Psoas muscle (tissue), 8 donors: Measurements from ENCODE around the gene PRSS38. TPM values are rescaled to one million over a fixed set of nuclear protein-coding genes. Genes with fewer than 3 reads are reported as not detected.

ENCODE experiments used
- ATAC-seq, 4 donors: fragments of 200-7000 bp; cut with Tn5 transposase; one replicate each; pipeline ENCODE4 v1.9.1; 2020; ENCODE audit warnings: moderate library complexity in 3 of 4, mild to moderate bottlenecking in 2 of 4
- DNase-seq, 2 donors: peaks; one replicate each; pipeline ENCODE4 v3.0.0-alpha.2; 2020
- H3K27ac ChIP-seq: fragments of 200-600 bp; one replicate; pipeline ENCODE4 v1.8.0; 2022
- H3K27me3 ChIP-seq, 3 donors: fragments of 200-600 bp in 1 of 3; one replicate each; pipeline versions ENCODE4 v1.6.1 to v1.8.0; 2013 to 2022; ENCODE audit warnings: low read length in 2 of 3, mild to moderate bottlenecking in 2 of 3, moderate library complexity in 1 of 3; ENCODE audit not compliant: insufficient read depth in 3 of 3
- H3K36me3 ChIP-seq, 2 donors: fragments of 200-600 bp in 1 of 2; one replicate each; pipeline versions ENCODE4 v1.6.1 to v1.8.0; 2013 to 2022; ENCODE audit warnings: low read depth in 1 of 2, mild to moderate bottlenecking in 1 of 2, moderate library complexity in 1 of 2; ENCODE audit not compliant: insufficient read depth in 1 of 2
- H3K4me1 ChIP-seq: fragments of 200-600 bp; one replicate; pipeline ENCODE4 v1.8.0; 2022
- H3K4me3 ChIP-seq: fragments of 200-600 bp; one replicate; pipeline ENCODE4 v1.8.0; 2022; ENCODE audit warnings: mild to moderate bottlenecking
- H3K9me3 ChIP-seq: fragments of 200-600 bp; one replicate; pipeline ENCODE4 v1.8.0; 2022
- WGBS, 3 donors: extraction: QIAGEN DNeasy Blood & Tissue Kit; methylation state at CpG; one replicate each; pipeline versions ENCODE4 v1.1.6 to v1.1.7; 2013; 5-methylcytosine and 5-hydroxymethylcytosine counted together
- intact Hi-C, 2 donors: fragments of 100-400 bp; cut with DNase I; formaldehyde crosslinking; loops; one replicate each; pipeline versions ENCODE4 v1.11.0 to v1.14.2; 2022
- polyA plus RNA-seq, 3 donors: library from polyadenylated mRNA; stranded (reverse); fragments of 200-250 nt; gene quantifications; one replicate each; pipeline ENCODE4 v1.2.3, GENCODE V29; 2013
- total RNA-seq, 4 donors: library from RNA; stranded (reverse); fragmentation: NEBNext Ultra II Directional in 2 of 4; extraction: Animal tissue kit (Norgen Biotek cat#: 25700) in 2 of 4; gene quantifications; one replicate each; pipeline versions ENCODE4 v1.2.1 to v1.2.4, GENCODE V29; 2021 to 2023
- TF ChIP-seq, protein P1 (sequence below): fragments of 200-600 bp; IDR thresholded peaks from one replicate; pipeline ENCODE4 v1.8.0; 2022; ENCODE audit warnings: antibody characterized with exemption
- donor health status: healthy with polysubstance abuse.
- donor health status: DM: no; HTN: no; CAD: no; lungs with moderate emphysema.
- donor health status: Bipolar disorder and iron deficiency.
- donor health status: healthy.
- donor health status: DM: yes; HTN: yes; CAD: no.
- donor health status: DM: no; HTN: no; CAD: no.
- donor health status: DM: no; HTN: no; CAD: no.
- donor health status: DM: yes; HTN: yes; CAD: no.

The PRSS38 gene
- total and polyA plus RNA-seq, 7 donors: not detected

DNA sequence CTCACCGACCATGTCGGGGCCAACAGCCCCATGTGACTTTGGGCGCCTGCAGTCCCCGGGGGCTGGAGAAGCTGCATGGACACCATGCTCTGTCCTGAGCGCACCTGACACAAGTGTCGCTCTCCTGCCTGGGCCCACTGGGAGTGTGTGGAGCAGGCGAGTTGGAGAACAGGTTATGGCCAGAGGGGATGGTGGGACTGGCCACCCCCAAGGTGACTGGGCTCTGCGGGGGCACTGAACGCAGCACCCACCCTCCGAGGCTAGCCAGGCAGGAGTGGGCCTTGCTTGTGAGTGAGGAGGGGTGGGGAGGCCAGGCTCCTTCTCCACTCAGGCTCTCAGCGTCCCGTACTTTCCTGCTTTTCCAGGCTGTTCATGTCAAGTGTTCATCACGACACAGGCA, 44.7 kb upstream of the PRSS38 start:
- H3K36me3 ChIP-seq: peaks cover 10 to 49% of the 10 kb centered on the region in 2 donors
- no peak overlapping the region for H3K27ac ChIP-seq
- 96 to 98% (median 97%) methylated on average over 13 of the region's 13 CpGs for WGBS, 3 donors
- ATAC-seq (no peak), DNase-seq (no peak)
- TF ChIP-seq, protein P1, sequence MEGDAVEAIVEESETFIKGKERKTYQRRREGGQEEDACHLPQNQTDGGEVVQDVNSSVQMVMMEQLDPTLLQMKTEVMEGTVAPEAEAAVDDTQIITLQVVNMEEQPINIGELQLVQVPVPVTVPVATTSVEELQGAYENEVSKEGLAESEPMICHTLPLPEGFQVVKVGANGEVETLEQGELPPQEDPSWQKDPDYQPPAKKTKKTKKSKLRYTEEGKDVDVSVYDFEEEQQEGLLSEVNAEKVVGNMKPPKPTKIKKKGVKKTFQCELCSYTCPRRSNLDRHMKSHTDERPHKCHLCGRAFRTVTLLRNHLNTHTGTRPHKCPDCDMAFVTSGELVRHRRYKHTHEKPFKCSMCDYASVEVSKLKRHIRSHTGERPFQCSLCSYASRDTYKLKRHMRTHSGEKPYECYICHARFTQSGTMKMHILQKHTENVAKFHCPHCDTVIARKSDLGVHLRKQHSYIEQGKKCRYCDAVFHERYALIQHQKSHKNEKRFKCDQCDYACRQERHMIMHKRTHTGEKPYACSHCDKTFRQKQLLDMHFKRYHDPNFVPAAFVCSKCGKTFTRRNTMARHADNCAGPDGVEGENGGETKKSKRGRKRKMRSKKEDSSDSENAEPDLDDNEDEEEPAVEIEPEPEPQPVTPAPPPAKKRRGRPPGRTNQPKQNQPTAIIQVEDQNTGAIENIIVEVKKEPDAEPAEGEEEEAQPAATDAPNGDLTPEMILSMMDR: no peak
- no peaks in the 10 kb centered on the region for H3K4me1 ChIP-seq
- no peaks in the 10 kb centered on the region for H3K9me3 ChIP-seq
- intact Hi-C loops: no loop called here
- no peak overlapping the region for H3K4me3 ChIP-seq
- no peaks in the 10 kb centered on the region for H3K27me3 ChIP-seq

DNA sequence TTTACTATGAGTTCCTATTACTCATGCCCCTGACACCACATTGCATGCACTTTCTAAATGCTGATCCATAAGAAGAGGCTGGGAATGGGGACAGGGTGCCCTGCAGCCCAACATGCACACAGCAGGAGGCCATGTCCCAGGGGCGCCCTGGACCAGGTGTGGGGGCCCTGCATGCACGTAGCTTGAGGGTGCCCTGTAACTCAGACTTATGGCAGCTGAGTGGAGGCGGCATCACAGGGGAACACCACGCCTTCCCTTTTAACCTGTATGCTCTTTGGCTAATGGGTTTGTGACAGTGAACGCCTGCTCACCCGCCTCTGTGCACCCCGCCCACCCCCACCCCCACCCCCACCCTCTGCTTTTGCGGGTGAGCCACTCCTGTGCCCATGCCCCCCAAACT, 44.1 kb upstream of the PRSS38 start:
- ATAC-seq (no peak), DNase-seq (no peak)
- TF ChIP-seq, protein P1: no peak
- intact Hi-C loops: no loop called here
- Histone ChIP-seq H3K4me1 (no peaks in the 10 kb centered on the region), H3K9me3 (no peaks in the 10 kb centered on the region), H3K27ac (no peak overlapping the region), H3K36me3 (peaks cover 10 to 54% of the 10 kb centered on the region in 2 donors), H3K27me3 (no peaks in the 10 kb centered on the region), H3K4me3 (no peak overlapping the region)
- 88 to 95% (median 95%) methylated on average over 7 to 8 of the region's 8 CpGs for WGBS, 3 donors

DNA sequence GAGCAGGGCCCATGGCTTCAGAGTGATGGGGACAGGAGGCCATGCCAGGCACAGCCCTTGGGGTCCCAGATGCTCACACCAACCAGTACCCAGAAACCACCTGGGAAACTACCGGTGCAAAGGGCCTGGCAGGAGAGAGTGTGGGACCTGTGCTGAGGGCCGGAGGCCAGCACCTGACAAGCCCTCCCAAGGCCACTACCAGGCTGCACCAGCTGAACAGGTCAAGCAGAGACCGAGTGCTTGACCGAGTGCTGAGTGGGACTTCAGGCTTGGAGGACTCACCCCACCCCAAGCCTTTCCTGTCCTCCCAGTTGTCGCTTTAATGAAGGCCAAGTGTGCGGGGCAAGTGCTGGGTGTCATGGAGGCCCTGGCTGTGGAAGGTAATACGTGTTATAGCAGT, 43.7 kb upstream of the PRSS38 start:
- Histone ChIP-seq H3K4me3 (no peak overlapping the region), H3K36me3 (peaks cover 10 to 56% of the 10 kb centered on the region in 2 donors), H3K4me1 (no peaks in the 10 kb centered on the region), H3K9me3 (no peaks in the 10 kb centered on the region), H3K27me3 (no peaks in the 10 kb centered on the region), H3K27ac (no peak overlapping the region)
- no peak for ATAC-seq
- intact Hi-C loops: no loop called here
- peak in 1 of 2 donors; percentile 30 for DNase-seq
- WGBS, 3 donors: 96 to 98% (median 97%) methylated on average over 7 of the region's 7 CpGs
- TF ChIP-seq, protein P1: no peak

DNA sequence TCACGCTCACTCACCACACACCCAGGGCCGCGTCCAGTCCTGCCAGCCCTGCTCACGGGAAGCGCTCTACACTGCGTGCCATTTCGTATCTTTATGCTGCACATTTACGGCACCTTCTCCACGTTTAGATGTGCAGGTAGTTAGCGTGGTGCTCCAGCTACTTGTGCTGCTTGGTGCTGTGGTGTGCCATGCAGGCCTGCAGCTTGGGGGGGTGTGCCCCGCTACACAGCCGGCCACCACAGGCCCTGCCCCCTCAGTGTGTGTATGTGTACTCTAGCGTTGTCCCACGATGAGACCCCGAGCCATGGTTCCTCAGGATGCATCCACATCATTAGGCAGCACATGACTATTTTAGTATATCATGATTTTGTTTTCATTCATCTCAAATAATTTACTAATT, 41.9 kb upstream of the PRSS38 start:
- H3K4me3 ChIP-seq: no peak overlapping the region
- H3K27me3 ChIP-seq: no peaks in the 10 kb centered on the region
- intact Hi-C loops: no loop called here
- H3K9me3 ChIP-seq: no peaks in the 10 kb centered on the region
- 87 to 95% (median 93%) methylated on average over 15 of the region's 15 CpGs for WGBS, 3 donors
- TF ChIP-seq, protein P1: no peak
- no peaks in the 10 kb centered on the region for H3K4me1 ChIP-seq
- H3K27ac ChIP-seq: no peak overlapping the region
- H3K36me3 ChIP-seq: peaks cover 4 to 38% of the 10 kb centered on the region in 2 donors
- ATAC-seq (no peak), DNase-seq (peak in 1 of 2 donors; percentile 25)

DNA sequence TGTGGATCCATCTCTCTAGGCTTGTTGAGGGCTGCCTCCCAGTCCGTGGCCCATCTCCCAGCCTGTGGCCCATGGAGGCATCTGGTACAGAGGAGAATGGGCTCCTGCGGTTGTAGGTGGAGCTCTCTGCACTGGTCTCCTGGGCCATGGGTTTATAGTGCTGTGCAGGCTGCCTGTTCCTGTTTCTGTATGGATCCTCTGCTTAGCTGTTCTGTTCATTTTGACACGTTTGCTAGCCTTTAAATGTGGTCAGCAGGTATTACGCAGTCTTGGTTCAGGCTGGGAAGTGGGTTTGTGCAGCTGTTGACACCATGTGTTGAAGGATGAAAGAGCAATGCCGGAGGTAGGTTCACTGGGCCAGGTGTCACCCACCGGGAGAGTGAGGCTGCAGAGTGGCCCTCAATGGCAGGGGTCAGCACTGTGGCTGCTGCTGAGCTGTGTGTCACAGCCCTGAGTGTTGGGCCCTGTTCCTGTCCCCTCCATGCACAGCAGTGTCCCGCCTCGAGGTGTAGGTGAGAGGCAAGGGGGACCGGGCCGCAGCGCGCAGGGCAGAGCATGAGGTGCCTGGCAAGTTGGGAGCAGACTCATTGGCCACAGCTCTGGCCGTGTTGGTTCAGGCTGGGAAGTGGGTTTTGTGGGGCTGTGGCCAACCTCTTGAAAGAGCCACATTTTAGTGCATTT, 41.3 kb upstream of the PRSS38 start:
- DNase-seq (peak in 1 of 2 donors; percentile 36), ATAC-seq (no peak)
- no peaks in the 10 kb centered on the region for H3K4me1 ChIP-seq
- H3K36me3 ChIP-seq: peaks cover 1 to 32% of the 10 kb centered on the region in 2 donors
- no peak overlapping the region for H3K4me3 ChIP-seq
- TF ChIP-seq, protein P1: no peak
- intact Hi-C loops: no loop called here
- no peaks in the 10 kb centered on the region for H3K9me3 ChIP-seq
- no peaks in the 10 kb centered on the region for H3K27me3 ChIP-seq
- WGBS, 3 donors: 88 to 94% (median 94%) methylated on average over 13 of the region's 13 CpGs
- no peak overlapping the region for H3K27ac ChIP-seq
